OCI-LY3 (cell line): ENCODE measurements around the gene NPR3.

Experiments used
- H2AFZ ChIP-seq: fragments of 200-600, 300-600 bp; shearing (Covaris generic); 2 replicates; pipeline ENCODE4 v1.6.0; 2014; ENCODE audit warnings: antibody characterized with exemption, low read depth, low read length
- H3K27ac ChIP-seq: fragments of 200-600, 300-600 bp; sonication (generic); 2 replicates; pipeline ENCODE4 v1.5.1; 2014; ENCODE audit warnings: mild to moderate bottlenecking, low read length, moderate library complexity, mixed read lengths
- H3K27me3 ChIP-seq: fragments of 200-600, 300-600 bp; sonication (generic); 2 replicates; pipeline ENCODE4 v1.6.1; 2014; ENCODE audit warnings: low read depth, low read length, mixed read lengths
- H3K36me3 ChIP-seq: fragments of 200-600, 300-600 bp; sonication (generic); replicated peaks from 2 replicates; pipeline ENCODE3; 2014; ENCODE audit warnings: low read depth, low read length, mixed read lengths
- H3K4me1 ChIP-seq: fragments of 300-600, 200-600 bp; sonication (generic); 2 replicates; pipeline ENCODE4 v1.6.1; 2014; ENCODE audit warnings: low read length, mixed read lengths
- H3K4me2 ChIP-seq: fragments of 200-600, 300-600 bp; sonication (generic); 2 replicates; pipeline ENCODE4 v1.6.1; 2014; ENCODE audit warnings: low read length, mixed read lengths
- H3K4me3 ChIP-seq: fragments of 300-600, 200-600 bp; sonication (generic); 2 replicates; pipeline ENCODE4 v1.5.1; 2014; ENCODE audit warnings: antibody characterized with exemption, mild to moderate bottlenecking, low read length, moderate library complexity
- H3K79me2 ChIP-seq: fragments of 300-600, 200-600 bp; shearing (Covaris generic); 2 replicates; pipeline ENCODE4 v1.6.1; 2014; ENCODE audit warnings: mild to moderate bottlenecking, low read length, mixed read lengths
- H3K9ac ChIP-seq: fragments of 300-600, 200-600 bp; shearing (Covaris generic); 2 replicates; pipeline ENCODE4 v1.6.0; 2014; ENCODE audit warnings: mild to moderate bottlenecking, low read length, moderate library complexity
- H3K9me3 ChIP-seq: fragments of 200-600, 300-600 bp; shearing (Covaris generic); 2 replicates; pipeline ENCODE4 v1.6.1; 2014; ENCODE audit warnings: low read length, mixed read lengths; ENCODE audit not compliant: insufficient read depth
- H4K20me1 ChIP-seq: fragments of 200-600, 300-600 bp; sonication (generic); 2 replicates; pipeline ENCODE4 v1.6.1; 2016; ENCODE audit warnings: low read length, mixed read lengths; ENCODE audit not compliant: insufficient read depth
- CTCF ChIP-seq: fragments of 200-600, 300-600 bp; sonication (generic); IDR thresholded peaks from 2 replicates; pipeline ENCODE4 v1.5.1; 2014; ENCODE audit warnings: antibody characterized with exemption, low read length, low read depth
- EZH2phosphoT487 ChIP-seq: fragments of 200-600 bp; shearing (Covaris generic); IDR thresholded peaks from 2 replicates; pipeline ENCODE4 v1.6.1; 2018; ENCODE audit warnings: antibody characterized with exemption, mixed run types, low read depth

The NPR3 gene

GRCh38 chr5:32833663-32834062, 122.5 kb downstream of the NPR3 start:
- Histone ChIP-seq H3K27me3 (no peaks in the 10 kb centered on the region), H3K79me2 (no peaks in the 10 kb centered on the region), H3K9me3 (no peaks in the 10 kb centered on the region), H3K4me1 (no peaks in the 10 kb centered on the region), H3K36me3 (no peaks in the 10 kb centered on the region), H3K9ac (no peak overlapping the region), H3K4me3 (no peak overlapping the region), H4K20me1 (no peaks in the 10 kb centered on the region), H3K4me2 (no peak overlapping the region), H3K27ac (no peak overlapping the region), H2AFZ (no peak overlapping the region)
- TF ChIP-seq EZH2phosphoT487 = no peak
- TF ChIP-seq CTCF = no peak

- no peaks in the 10 kb centered on the region for H3K27me3 ChIP-seq
These were observed 123.1 kb downstream of the NPR3 start for GRCh38 chr5:32834251-32834650.

GRCh38 chr5:32836176-32836575, 125.1 kb downstream of the NPR3 start:
- Histone ChIP-seq H3K9me3 (no peaks in the 10 kb centered on the region), H3K4me2 (no peak overlapping the region), H3K4me3 (no peak overlapping the region), H3K27me3 (no peaks in the 10 kb centered on the region), H3K79me2 (no peaks in the 10 kb centered on the region), H3K4me1 (no peaks in the 10 kb centered on the region), H3K9ac (no peak overlapping the region), H2AFZ (no peak overlapping the region), H3K27ac (no peak overlapping the region), H3K36me3 (no peaks in the 10 kb centered on the region), H4K20me1 (no peaks in the 10 kb centered on the region)
- no peak for TF ChIP-seq EZH2phosphoT487
- TF ChIP-seq CTCF = no peak

More at GRCh38 chr5:32834251-32834650, 123.1 kb downstream of the NPR3 start:
- no peaks in the 10 kb centered on the region for H3K79me2 ChIP-seq
- no peak overlapping the region for H2AFZ ChIP-seq
- no peak overlapping the region for H3K9ac ChIP-seq
- H3K9me3 ChIP-seq = no peaks in the 10 kb centered on the region
- no peaks in the 10 kb centered on the region for H3K36me3 ChIP-seq
- no peak overlapping the region for H3K4me3 ChIP-seq
- H3K4me1 ChIP-seq = no peaks in the 10 kb centered on the region
- H3K4me2 ChIP-seq = no peak overlapping the region
- H3K27ac ChIP-seq = no peak overlapping the region
- TF ChIP-seq EZH2phosphoT487 (no peak), CTCF (no peak)
- no peaks in the 10 kb centered on the region for H4K20me1 ChIP-seq

- H3K36me3 ChIP-seq = no peaks in the 10 kb centered on the region
These were observed 126.1 kb downstream of the NPR3 start for GRCh38 chr5:32837211-32837610.

More at GRCh38 chr5:32837211-32837610, 126.1 kb downstream of the NPR3 start:
- H3K27ac ChIP-seq = no peak overlapping the region
- H4K20me1 ChIP-seq = no peaks in the 10 kb centered on the region
- H3K4me1 ChIP-seq = no peaks in the 10 kb centered on the region
- H3K4me2 ChIP-seq = no peak overlapping the region
- H3K9ac ChIP-seq = no peak overlapping the region
- TF ChIP-seq CTCF (no peak), EZH2phosphoT487 (no peak)
- H3K4me3 ChIP-seq = no peak overlapping the region
- no peaks in the 10 kb centered on the region for H3K27me3 ChIP-seq
- H2AFZ ChIP-seq = no peak overlapping the region
- H3K79me2 ChIP-seq = no peaks in the 10 kb centered on the region
- no peaks in the 10 kb centered on the region for H3K9me3 ChIP-seq
